ENCODE results near the gene DIS3L2. TPM values are rescaled to one million over a fixed set of nuclear protein-coding genes. Genes with fewer than 3 reads are reported as not detected.

Gene DIS3L2
- total RNA-seq, 2 donors from 2014 or later, result 21.7 to 22.2 TPM

DNA sequence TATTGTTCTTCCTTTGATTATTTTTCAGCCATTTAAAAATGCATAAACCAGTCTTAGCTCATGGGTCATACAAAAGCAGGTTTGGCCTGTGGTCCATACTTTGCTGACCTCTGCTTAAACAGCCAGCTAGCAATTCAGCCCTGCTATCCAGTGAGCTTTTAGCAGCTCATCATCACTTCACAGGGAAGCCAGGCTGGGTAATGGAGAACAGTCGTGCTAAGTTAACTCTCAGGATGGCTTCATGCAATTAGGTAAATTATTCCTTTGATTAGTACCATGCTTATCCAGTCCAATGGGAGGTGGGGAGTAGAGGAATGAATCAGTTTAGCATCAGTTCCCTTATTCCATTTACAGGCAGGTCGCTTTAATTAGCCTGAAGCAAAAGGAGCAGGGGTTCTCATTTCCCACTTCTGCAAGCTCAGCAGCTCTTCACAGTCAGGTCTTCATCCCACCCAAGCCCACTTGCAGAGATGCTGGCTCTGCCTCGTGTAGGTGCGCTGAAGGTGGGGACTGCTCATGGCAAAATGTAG lies 307.2 kb downstream of the DIS3L2 start:
- intact Hi-C loops (cut with DNase I), result no loop called here
- no peak for DNase-seq (ENCODE audit: low spot score)

GRCh38 chr2:232269867-232270266 lies 308.4 kb downstream of the DIS3L2 start:
- DNase-seq (ENCODE audit: low spot score), result no peak
- intact Hi-C loops (cut with DNase I), result no loop called here

DNA sequence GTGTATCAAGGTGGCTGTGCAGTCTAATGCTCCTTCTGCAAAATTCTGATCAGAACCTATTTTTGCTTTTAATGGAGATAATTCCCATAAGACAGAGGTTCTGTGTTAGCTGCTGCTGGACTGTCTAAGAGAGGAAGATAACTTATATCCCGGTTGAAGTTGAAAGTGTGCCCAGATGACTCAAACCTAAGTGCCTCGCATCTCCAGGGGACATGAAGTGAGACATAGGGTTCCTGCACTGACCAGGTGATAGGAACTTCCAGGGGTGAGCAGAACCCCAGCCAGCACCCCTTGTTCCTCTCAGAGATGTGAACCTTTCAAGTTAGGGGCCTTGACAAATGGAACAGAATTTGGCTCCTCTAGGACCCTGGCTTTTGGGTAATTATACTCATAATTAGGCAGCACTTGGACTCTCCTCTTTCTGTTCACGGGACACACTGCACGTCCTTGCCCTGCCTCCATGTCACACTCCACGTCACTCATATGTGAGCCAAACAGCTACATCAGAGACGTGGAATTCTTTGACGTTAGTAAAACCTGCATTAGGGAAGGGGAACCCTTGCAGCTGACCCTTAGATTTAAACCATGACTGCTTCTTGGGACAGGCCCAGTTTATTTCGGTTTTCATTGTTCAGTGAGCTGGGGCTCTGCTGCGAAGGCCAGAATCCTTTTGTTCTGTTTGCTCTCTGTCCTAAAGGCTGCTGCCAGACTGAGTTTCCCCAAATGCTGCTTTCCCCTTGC lies 312.6 kb downstream of the DIS3L2 start:
- intact Hi-C loops (cut with DNase I), result loop anchor here in 1 of 2 donors (1.0 kb wide), 1 partner anchor 10 kb away; no protein-coding TSS in a partner anchor
- DNase-seq (ENCODE audit: low spot score), result no peak

- DNase-seq (ENCODE audit: low spot score), result no peak
- intact Hi-C loops (cut with DNase I), result no loop called here
Measured at GRCh38 chr2:232275670-232276069, 314.2 kb downstream of the DIS3L2 start.

- no peak for DNase-seq (ENCODE audit: low spot score)
- intact Hi-C loops (cut with DNase I), result no loop called here
Measured at GRCh38 chr2:232276084-232276732, 314.7 kb downstream of the DIS3L2 start.

DNA sequence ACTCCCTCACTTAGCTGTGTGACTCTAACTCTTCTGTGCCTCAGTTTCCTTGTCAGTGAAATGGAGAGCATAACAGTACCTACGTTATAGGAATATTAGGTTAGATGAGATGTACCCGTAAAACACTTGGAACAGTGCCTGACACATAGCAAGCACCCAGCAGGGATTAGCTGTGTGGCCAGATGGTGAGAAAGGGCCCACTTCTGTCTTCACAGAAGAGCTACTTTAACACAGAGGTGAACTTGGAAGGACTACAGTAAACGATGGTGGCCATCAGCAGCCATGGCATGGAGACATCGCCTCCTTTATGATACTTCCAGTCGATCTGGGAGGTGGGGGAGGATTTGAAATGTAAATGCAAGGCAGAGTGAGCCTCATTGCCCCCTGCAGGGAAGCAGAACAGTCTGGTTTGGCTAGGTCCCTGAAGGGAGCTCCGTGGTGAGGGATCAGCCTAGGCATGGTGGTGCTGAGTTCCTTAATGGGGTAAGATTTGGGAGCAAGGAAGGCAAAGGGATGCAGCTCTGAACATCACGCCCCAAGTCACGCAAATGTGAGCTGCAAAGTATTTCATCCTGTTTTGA lies 315.3 kb downstream of the DIS3L2 start:
- DNase-seq (ENCODE audit: low spot score), result no peak
- intact Hi-C loops (cut with DNase I), result no loop called here

- no peak for DNase-seq (ENCODE audit: low spot score)
- intact Hi-C loops (cut with DNase I), result no loop called here
Measured at GRCh38 chr2:232278534-232278933, 317.0 kb downstream of the DIS3L2 start.

- no peak for DNase-seq (ENCODE audit: low spot score)
- intact Hi-C loops (cut with DNase I), result no loop called here
Measured at GRCh38 chr2:232280341-232280740, 318.8 kb downstream of the DIS3L2 start.

DNA sequence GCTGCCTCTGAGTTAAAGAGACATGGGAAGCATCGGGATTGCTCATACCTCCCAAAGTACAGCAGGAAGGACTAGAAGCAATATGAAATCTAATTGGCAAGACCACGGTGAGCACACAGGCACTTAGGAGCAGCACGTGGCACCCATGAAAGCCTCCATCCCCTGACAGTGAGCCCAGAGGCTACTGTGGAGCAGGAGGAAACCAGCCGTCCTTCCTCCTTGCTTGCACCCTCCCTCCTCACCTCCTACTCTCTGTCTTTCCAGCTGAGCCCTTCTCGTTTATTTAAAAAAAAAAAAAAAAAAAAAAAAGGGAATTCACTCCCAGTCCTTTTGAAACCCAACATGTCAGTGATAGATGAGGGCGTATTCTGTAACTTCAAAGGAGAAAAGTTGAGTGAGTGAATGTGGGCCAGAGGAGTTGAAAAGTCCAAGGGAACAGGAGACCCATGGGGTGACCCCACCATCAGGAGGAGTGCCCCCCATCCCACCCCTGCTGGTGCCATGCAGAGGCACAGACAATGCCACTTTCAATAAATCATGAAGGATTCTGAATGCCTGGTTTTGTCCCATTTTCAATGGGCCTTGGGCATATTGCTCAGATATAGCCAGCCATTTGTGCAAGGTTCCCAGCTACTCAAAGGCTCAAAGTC lies 320.5 kb downstream of the DIS3L2 start:
- intact Hi-C loops (cut with DNase I), result no loop called here
- no peak for DNase-seq (ENCODE audit: low spot score)

DNA sequence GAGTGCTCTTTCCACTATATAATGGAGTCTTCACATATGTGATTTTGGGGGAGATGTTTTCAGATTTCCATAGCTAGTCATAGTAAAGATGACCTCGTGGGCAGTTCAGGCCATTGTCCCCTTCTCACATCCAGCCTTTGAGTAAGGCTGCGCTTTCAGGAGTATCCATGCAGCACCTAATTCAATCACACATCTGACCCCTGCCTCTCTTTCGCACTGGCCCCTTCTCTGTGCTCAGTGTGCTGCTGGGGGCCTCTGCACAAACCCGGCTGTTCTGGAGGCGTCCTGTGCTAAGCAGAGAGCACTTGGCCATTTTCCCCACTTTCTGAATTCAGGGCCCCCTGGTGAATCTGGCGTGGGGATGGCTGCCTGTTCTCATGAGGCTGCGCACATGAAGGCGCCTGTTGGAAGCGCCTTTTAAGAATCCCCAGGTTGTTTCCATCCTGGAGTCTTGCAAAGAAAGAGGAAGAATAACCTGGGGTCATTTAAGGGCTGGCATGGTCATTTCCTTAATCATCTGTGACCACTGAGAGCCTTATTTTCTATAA lies 321.1 kb downstream of the DIS3L2 start:
- intact Hi-C loops (cut with DNase I), result no loop called here

DNA sequence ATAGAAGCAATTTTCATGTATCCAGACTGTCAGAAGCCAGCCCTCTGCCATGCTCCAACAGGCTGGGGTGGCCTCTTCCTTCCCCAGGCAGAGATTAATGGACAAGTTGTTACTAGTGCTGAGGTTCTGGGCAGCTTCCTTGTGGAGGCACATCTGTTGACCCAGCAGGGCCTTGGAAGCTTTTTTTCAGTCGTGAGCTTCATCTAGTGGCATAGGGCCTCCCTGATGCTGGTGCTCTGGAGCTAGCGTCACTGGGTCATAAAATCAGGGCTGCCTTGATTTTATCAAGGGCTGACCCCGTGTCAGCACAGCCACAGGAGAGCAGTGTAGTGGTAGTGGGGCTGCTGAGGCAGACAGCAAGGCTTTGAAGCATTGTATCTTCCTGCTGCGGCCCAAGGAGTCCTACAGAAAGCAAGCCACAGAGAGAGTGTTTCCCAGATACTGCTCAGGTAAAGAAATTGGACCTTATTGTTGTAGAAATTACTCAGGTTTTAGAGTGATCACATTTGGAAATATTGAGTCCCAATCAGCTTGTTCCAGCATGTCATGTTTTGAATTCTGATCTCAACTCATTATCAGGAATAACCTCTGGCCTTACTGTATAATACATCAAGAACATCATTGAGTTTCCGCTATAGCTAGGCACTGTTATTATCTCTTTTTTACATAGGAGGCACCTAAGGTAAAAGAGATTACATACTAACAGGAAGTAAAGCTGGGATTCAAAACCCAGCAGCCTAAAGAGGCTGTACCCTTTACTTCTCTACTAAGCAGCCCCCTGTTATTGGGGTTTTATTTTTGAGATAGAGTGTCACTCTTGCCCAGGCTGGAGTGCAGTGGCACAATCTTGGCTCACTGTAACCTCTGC lies 324.7 kb downstream of the DIS3L2 start:
- no peak for DNase-seq (ENCODE audit: low spot score)
- intact Hi-C loops (cut with DNase I), result no loop called here

More for the DNA sequence above, 321.1 kb downstream of the DIS3L2 start:
- DNase-seq (ENCODE audit: low spot score), result no peak

- intact Hi-C loops (cut with DNase I), result no loop called here
- DNase-seq (ENCODE audit: low spot score), result no peak
Measured at GRCh38 chr2:232287316-232287715, 325.8 kb downstream of the DIS3L2 start.

GRCh38 chr2:232288489-232289030 lies 327.0 kb downstream of the DIS3L2 start:
- intact Hi-C loops (cut with DNase I), result no loop called here
- no peak for DNase-seq (ENCODE audit: low spot score)

- intact Hi-C loops (cut with DNase I), result no loop called here
Measured at GRCh38 chr2:232290668-232291067, 329.2 kb downstream of the DIS3L2 start.

GRCh38 chr2:232291343-232291742 lies 329.8 kb downstream of the DIS3L2 start:
- no peak for DNase-seq (ENCODE audit: low spot score)
- intact Hi-C loops (cut with DNase I), result no loop called here

More at GRCh38 chr2:232290668-232291067, 329.2 kb downstream of the DIS3L2 start:
- no peak for DNase-seq (ENCODE audit: low spot score)

DNA sequence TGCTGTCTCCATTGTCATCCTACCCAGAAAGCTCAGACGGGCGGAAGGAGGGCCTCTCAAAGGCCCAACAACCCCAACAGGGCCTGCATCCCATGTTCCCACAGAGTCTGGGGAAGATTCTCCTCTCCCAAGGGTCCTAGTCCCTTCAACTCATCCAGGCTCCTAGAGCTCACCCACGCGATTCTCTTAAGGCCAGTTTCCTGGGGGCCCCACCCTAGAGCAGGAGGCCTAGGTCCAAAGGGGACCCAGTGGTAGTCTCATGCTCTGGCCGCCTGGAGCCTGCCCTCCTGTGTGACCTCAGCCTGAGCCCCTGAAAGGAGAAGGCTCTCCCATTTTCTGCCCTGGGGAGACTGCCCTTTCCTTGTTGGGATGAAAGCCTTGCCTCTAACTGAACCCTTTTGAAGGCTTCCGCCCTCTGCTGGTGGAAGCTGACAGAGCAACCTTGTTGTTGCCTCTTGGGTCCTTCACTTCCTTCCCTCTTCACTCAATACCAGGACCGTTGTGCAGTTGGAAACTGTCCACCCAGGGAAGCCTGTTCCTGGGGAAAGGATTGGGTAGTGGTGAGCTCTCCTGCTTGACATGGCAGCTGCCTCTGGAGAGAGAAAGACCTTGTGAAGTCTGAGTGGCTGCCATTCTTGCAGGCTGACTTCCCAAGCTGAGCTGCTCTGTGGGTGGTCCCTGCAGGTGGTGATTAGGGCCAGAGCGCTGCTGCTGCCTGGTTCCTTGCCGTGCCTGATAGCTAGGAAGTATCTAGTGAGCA lies 331.1 kb downstream of the DIS3L2 start:
- DNase-seq (ENCODE audit: low spot score), result no peak
- intact Hi-C loops (cut with DNase I), result loop anchor here in 1 of 2 donors (1.0 kb wide), 1 partner anchor 46 kb away; no protein-coding TSS in a partner anchor

DNA sequence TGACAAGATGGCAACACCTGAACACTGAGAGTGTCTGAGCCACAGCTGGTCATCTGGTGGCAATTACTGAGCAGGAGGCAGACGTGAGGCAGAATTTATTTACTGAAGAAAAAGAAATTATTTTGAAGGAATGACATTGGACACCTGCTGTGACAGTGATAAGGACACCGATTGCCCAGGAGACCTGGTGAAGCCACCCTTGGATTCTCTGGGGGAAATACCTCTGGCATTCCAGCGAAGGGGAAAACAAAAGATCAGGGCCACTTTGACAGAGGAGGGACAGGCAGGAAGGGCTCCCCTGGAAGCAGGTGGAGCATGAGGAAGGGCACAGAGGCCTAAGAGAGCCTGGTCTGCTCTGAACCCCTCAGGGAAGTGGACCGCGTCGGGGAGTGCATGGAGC lies 331.7 kb downstream of the DIS3L2 start:
- DNase-seq (ENCODE audit: low spot score), result no peak
- intact Hi-C loops (cut with DNase I), result loop anchor here in 1 of 2 donors (1.0 kb wide), 1 partner anchor 47 kb away; no protein-coding TSS in a partner anchor
